T1000 (cell line): ENCODE data around the gene MTREX.
"Not testable (repeated sequence)": the region's sequence is repeated elsewhere in the genome, so short reads cannot be mapped to it uniquely, and the experiment has no call there.

Experiments used
- DNase-seq: peaks from one replicate; lab custom pipeline; 2025; ENCODE audit warnings: mixed read lengths; lab: John Stamatoyannopoulos, UW

The MTREX gene

DNA sequence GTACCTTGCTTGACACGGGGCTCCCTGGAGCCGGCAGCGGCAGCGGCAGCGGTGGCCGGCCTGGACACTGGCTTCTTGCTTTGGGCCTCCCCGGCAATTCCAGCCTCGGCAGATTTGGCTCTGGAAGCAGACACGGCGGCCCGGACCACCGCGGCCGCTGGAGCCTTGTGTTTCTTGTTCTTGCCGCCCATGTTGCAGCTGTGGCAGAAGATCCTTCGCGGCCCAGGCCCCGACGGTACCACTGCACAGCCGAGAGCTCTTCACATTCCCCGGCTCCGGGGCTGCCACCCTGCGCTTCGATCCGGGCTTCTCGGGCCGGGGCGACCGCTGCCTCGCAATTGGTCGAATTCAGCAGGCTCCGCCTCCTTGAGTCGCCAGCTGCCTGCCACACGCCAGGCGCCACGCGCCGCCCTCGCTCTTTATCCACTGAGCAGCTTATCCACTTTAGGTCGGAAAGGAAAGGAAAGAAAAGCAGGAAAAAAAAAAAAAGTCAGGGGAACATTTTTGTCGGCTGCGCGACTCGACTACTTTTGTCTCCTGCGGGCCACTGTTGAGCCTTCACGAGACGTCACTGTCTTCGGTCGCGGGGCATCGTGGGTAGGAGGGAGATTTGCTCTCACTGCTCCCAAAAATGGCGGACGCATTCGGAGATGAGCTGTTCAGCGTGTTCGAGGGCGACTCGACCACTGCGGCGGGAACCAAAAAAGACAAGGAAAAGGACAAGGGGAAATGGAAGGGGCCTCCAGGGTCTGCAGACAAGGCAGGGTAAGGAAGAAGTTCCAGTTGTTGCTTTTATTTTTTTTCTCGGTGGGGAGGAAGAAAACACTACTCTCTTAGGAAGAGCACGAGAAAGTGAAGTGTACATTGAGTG, at the start of gene MTREX, which contains the start of gene DHX29:
MTREX (plus strand) TSS at position 607 of the 871 bp plus-strand sequence; CDS start at position 632, 25 bp downstream.
DHX29 (minus strand) TSS at position 312 of the 871 bp plus-strand sequence; CDS start at position 191, 121 bp downstream.
- peak; percentile 87 for DNase-seq

DNA sequence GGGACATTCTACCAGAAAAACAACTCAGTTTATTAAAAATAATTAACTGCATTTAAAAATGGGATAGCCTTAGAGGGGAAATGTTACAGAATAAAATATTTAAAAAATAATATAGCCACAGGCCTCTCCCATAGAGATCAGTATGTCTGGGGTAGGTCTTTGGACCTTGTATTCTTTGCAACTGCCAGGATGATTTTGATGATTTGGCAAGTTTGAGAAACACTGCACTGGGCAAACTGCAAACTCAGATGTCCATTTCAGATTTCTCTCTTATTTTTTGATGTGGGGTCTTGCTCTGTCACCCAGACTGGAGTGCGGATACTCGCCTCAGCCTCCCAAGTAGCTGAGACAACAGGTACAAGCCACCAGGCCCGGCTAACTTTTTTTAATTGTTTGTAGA, 49.5 kb upstream of the MTREX start:
- DNase-seq, result no peak

DNA sequence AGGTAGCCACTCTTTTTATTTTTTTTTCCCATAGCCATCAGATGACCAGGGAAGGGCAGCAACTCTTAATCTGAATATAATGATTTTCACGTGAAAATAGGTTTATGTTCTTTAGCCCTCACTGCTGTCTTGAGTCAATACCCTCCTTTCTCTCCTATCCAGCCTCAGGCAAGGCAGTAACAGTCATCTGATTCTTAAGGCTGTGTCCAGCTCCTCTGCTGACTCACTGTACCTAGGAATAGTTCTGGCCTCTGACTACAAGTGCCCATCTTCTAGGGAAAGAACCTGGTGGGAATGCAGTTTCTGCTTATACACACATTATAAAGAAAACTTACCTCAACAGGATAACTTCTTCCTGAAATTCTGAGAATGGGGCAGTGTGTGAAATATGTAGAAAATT, 31.0 kb upstream of the MTREX start:
- no peak for DNase-seq

DNA sequence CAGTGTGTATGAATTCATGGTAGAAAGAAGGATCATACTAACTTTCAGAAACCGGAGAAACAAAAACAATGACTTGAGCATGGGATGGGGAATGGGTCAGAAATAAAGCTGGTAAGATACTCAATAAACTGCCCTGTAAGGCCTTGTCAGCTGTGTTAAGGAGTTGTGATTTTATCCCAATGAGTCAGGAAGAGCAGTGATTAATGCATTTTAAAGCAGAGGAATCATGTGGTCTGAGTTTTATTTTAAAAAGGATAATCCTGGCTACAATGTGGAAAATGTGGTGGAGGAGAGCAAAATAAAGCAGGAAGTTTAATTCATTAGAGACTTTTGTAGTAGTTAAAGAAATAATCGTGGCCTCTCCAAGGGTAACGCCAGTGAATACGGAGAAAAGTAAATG, 29.0 kb upstream of the MTREX start:
- DNase-seq, result no peak

DNA sequence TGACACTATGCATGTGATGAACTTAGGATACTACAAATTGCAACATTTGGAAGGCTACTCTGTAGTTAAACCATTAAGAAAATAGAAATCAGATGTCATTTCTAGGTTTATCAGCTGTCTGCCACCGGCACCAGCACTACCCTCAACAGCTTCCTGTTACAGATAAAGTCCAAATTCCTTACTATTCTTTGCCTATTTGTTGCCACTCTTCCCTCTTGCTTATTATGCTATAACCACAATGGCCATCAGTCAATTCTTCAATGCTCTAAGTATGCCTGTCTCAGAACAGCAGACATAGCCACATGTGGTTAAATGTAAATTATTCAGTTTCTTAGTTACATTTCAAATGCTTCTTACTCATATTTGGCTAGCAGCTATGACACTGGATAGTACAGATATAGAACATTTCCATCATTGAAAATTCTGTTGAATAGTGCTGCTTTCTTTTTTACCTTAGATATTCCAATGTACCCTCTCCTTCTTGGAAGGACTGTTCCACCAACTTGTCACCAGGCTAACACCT, 21.3 kb upstream of the MTREX start:
- DNase-seq, result no peak

DNA sequence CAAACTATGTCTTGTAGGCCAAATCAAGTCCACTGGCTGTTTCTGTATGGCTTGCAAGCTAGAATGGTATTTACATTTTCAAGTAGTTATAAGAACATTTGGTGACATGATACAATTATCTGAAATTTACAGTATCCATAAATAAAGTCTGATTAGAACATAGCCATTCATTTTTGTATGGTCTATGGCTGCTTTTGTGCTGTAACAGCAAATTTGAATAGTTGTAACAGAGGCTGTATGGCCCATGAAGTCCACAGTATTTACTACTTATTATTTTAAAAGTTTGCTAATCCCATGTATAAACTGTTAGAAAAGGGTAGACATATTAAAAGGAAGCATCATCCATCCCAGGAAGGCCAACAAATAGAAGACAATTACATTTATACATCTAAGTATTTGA, 18.0 kb upstream of the MTREX start:
- no peak for DNase-seq

DNA sequence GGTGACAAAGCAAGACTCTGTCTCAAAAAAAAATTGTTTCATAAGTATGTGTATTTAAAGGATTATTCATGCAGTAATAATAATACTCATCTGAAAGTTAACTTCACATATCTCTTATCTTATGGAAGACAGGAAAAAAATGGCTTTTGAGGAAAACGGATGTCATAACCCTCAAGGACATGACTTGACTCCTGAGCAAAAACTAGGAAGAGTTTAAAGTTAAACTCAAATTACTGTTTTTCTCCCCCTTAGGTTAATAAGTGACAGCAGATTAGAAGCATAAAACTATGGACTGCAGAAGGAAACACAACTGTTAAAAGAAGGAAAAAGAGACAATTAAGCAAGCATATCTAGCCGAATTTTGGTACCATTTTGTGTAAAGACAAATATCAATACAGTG, 16.8 kb upstream of the MTREX start:
- DNase-seq, result no peak

DNA sequence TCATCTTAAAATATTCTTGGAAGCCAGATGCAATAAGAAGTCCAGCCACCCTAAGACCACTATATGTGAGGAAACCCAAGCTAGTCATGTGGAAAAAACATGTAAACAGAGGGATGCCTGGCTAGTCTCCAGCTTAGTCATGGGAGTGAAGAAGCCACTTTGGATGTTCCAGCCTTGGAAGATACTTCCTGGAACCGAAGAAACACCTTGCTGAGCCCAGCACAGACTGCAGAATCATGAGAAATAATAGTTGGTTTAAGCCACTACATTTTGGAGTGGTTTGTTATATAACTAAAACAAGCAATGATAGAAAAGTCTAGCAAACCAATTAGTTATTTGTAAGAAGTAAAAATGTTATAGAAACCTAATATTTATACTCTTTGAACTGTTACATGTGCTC, 12.9 kb upstream of the MTREX start:
- no peak for DNase-seq

DNA sequence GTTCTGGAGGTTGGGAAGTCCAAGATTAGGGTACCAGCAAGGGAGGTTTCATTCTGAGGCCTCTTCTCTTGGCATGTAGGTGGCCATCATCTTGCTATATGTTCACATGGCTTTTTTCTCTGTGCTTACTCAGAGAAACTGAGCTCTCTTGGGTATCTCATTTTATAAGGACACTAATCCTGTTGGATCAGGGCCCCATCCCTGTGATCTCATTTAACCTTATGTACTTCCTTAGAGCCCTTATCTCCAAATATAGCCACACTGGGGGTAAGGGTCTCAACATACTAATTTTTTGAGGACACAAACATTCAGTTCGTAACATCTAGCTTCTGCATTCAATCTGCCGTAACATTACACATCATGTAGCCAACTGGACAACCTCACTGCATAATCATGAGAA, 6.9 kb upstream of the MTREX start:
- DNase-seq, result no peak

DNA sequence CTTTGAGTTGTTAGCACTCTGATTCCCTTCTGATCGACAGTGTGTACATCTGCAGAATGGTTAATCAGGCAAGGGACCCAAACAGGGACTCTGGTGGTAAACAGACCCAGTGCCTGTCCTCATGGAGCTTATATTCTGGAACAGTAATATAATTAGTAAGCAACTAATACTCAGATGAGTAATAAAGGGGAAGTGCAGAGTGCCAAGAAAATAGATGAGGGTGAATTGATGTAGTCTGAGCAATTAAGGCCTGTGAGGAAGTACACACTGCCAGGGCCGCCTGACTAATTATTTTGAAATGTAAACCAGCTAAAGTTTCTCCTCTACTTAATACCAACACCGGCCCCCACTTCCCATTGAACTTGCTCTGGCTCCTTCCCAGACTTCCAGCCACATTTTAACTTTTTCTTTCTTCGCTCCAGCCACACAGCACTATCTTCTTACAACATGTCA, 4.5 kb upstream of the MTREX start:
- no peak for DNase-seq

DNA sequence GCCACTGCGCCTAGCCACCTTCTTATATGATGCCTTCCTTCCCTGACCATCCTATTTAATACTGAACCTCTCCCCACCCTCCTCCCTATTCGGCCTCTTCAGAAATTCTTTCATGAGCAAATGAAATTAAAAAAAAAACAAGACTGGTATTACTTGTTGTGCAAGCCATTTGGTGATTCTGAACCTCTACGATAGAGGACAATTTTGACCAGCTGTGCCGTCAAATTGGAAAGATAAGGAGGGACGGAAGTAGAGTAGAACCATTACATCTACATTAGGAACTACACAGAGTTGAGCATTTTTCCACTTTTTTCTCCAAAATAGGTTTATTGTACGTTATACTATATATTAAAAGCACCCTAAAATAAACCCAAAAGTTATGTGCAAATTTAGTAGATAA, 3.2 kb upstream of the MTREX start:
- DNase-seq, result no peak

DNA sequence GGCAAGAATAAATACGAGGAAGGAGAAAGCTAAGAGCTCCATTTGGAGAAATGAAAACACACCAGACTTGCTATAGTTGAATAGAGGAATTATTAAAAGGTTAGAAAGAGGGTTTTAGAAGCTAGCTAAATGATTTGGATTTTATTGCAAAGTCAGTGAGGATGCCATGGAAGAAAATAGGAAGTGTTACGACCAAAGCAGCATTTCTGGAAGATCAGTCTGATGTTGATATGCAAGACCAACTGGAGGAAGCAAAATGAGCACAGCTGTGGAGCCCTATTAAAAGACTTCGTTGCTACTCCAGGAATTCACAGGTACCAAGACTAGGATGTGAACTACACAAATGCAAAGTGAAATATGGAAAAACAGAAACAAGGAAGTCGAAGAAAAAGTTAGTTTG, 2.4 kb upstream of the MTREX start:
- DNase-seq, result no peak

DNA sequence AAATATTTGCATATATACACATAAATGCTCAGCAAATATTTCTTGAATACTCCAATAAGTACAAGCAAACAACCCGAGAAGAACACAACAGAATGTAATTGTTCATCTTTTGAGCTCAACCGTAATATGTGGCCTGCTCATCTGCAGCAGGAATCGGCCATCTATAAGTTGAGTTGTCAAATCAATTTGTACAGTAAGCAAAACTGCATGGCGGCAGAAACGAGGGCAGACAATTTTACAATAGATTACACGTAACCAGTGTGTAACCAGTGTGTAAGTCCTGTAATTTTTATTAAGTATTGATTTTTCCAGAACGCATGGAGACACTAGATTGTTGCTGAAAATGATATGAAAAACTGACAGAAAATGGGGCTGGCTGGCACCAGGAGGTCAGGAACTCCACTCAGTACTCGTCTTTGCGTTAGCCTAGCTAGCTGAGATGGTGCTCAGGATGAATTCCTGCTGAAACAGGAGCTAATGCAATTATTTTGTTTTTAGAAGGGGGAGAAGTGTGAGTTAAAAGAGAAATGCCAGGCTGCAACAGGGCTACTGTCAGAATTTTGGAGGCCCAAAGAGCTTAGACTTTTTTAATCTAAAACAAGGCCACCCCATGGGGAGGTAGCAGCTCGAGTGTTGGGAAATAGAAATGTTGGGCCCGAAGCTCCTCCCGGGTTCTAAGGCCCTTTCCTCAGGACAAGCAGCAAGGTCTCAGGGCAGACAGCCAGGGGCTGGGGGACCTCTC, 977 bp upstream of the MTREX start:
- DNase-seq, result no peak

DNA sequence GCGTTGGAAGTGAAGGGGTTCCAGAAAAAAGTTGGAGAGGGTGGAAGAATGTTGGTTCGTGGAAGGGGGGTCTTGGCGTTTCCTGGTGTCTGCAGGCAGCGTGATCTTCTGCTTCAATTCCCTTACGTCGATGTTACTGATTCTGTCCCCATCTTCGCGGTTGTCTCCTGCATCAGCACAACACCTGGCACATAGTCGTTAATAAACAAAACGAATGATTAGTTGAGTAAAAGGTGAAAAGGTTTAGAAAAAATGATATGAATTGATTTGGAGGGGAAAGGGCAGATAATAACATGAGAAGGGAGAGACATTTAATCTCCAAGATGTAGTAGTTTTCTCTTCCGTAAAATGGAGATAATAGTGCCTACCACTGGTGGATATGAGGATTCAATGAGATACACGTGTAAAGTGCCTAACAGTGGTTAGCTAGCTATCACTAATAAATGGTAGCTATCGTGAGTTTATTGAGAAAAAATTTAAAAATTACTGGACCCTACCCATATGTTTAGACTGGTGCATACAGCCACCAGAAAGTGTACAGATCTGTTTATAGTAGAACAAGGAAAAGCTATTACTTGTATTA, 556 bp downstream of the MTREX start:
- no peak for DNase-seq

DNA sequence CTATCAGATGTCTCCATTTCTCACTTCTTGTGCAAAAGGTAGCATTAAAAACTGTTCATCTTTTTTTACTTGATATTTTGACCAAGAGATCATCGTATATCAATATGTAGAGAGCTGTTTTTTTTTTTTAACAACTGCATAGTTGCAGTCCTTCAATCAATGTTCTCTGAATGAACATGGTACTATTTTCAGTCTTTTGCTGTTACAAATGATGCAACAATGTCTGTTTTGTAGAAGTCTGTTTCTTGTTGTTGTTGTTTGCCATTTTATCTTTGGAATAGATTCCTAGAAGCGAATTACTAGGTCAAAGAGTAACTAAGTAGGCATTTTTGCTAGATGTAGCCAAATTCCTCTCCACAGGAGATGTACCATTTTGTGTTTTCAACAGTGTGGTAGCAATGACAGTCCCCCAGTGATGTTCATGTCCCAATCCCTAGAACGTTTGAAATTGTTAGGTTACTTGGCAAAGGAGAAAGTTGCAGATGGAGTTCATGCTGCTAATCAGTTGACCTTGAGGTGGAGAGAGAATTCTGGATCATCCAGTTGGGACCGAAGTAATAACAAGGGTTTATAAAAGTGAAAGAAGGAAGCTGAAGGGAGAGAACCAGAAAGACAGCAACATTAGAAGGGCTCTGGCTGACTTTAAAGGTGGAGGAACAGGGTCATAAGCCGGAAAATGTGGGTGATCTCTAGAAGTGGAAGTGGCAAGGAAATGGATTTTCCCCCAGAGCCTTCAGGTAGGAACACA, 6.3 kb downstream of the MTREX start:
- no peak for DNase-seq

DNA sequence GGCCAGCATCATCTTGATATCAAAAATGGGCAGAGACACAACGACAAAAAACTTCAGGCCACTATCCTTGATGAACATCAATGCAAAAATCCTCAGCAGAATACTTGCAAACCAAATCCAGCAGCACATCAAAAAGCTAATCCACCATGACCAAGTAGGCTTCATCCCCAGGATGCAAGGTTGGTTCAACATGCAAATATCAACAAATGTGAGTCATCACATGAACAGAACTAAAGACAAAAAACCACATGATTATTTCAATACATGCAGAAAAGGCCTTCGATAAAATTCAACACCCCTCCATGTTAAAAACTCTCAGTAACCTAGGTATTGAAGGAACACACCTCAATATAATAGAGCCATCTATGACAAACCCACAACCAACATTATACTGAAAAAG, 8.5 kb downstream of the MTREX start:
- DNase-seq, result no peak

DNA sequence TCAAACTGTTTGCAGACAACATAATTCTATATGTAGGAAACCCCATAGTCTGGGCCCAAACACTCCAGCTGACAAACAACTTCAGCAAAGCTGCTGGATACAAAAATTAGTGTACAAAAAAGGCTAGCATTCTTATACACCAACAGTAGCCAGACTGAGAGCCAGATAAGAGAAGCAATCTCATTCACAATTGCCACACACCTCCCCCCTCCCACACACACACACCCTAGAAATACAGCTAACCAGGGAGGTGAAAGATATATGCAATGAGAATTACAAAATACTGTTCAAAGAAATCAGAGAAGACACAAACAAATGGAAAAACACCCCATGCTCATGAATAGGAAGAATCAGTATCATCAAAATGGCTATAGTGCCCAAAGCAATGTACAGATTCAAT, 9.0 kb downstream of the MTREX start:
- no peak for DNase-seq

DNA sequence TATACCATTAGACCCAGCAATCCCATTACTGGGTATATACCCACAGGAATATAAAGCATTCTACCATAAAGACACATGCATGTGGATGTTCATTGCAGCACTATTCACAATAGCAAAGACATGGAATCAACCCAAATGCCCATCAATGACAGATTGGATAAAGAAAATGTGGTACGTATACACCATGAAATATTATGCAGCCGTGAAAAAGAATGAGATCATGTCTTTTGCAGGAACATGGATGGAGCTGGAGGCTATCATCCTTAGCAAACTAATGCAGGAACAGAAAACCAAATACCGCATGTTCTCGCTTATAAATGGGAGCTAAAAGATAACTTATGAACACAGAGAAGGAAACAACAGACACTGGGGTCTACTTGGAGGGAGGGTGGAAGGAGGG, 10.4 kb downstream of the MTREX start:
- DNase-seq, result not testable (repeated sequence)

DNA sequence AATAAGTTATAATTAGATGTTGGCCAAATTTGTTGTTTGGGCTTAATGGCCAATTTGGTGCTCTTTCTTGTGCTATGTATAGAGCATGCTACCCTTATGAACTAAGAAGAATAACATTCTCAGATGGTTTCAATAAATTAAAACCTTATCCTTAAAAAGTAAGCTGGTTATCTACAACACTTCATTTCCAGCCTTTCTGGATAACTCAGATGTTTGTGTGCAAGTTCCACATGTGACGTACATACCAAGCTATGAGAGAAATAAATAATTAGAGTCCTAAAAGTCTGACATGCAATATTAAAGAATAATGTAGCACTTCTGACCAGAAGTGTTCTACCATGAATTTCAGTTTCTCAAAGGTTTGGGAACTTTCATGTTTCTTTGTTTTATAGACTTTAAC, 11.7 kb downstream of the MTREX start:
- no peak for DNase-seq

DNA sequence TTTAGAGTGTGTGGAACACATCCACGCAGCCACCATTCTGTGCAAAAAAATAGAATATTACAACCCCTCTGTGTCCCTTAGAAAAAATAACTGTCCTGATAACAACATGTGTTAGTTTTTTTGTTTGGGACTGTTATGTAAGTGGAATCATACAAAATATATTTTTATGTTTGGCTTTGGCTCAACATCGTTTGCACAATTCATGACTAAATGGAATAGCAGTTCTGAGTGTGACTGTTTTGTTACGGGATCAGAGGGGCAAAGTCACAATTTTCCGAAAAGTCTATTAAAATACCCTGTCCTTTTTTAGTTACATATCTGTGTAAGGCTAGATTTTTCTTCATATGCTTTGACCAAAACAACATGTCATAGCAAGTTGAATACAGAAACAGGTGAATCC, 12.8 kb downstream of the MTREX start:
- DNase-seq, result no peak

DNA sequence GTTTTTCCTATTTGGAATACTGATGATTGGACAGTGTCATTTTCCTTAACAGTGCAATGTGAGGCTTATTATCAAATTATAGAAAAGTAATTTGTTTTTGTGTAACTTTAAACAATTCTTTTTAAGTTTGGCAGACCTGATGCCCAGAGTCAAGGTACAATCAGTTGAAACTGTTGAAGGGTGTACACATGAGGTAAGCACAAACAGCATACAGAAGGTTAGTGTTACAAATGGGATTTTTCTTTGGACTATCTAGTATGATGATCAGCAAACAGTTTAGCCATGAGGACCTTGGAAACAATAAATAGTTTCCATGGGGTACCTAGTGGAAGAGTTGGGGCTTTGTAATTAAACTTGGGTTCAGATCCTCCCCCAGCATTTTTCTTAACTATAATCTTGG, 16.2 kb downstream of the MTREX start:
- no peak for DNase-seq
